Left forelimb (tissue), 1 donor: ENCODE results near the gene TOM1L2.
"Not testable (repeated sequence)": the region's sequence is repeated elsewhere in the genome, so short reads cannot be mapped to it uniquely, and the experiment has no call there.

ENCODE experiments used
- DNase-seq: peaks from one replicate; pipeline ENCODE4 v3.0.0-alpha.2; 2018; ENCODE audit warnings: low spot score

Gene TOM1L2

GRCh38 chr17:17972126-17972951 is at the start of gene TOM1L2, which contains the start of gene DRC3:
Gene TOM1L2 (minus strand): TSS chr17:17972400. CDS start chr17:17972313, 87 bp downstream.
Gene DRC3 (plus strand): TSS chr17:17972862. CDS start chr17:17977599, 4,737 bp downstream.
- peak; percentile 100 for DNase-seq

- no peak for DNase-seq
These were observed 49.2 kb upstream of the TOM1L2 start for GRCh38 chr17:18021372-18021771.

GRCh38 chr17:18020971-18021370 is 48.8 kb upstream of the TOM1L2 start:
- DNase-seq = no peak

GRCh38 chr17:18019838-18020154 is 47.6 kb upstream of the TOM1L2 start:
- no peak for DNase-seq

- no peak for DNase-seq
These were observed 46.3 kb upstream of the TOM1L2 start for GRCh38 chr17:18018411-18018921.

GRCh38 chr17:18017958-18018357 is 45.8 kb upstream of the TOM1L2 start:
- DNase-seq = no peak

- DNase-seq = no peak
These were observed 44.2 kb upstream of the TOM1L2 start for GRCh38 chr17:18016426-18016825.

GRCh38 chr17:18015593-18015992 is 43.4 kb upstream of the TOM1L2 start:
- DNase-seq = no peak

- no peak for DNase-seq
These were observed 41.8 kb upstream of the TOM1L2 start for GRCh38 chr17:18014006-18014405.

- DNase-seq = no peak
These were observed 39.1 kb upstream of the TOM1L2 start for GRCh38 chr17:18011286-18011685.

GRCh38 chr17:18009609-18010420 is 37.6 kb upstream of the TOM1L2 start:
- DNase-seq = no peak

- no peak for DNase-seq
These were observed 36.5 kb upstream of the TOM1L2 start for GRCh38 chr17:18008496-18009268.

GRCh38 chr17:18006495-18007239 is 34.5 kb upstream of the TOM1L2 start:
- no peak for DNase-seq

GRCh38 chr17:18005496-18005895 is 33.3 kb upstream of the TOM1L2 start:
- DNase-seq = no peak

GRCh38 chr17:18004884-18005305 is 32.7 kb upstream of the TOM1L2 start:
- no peak for DNase-seq

- no peak for DNase-seq
These were observed 32.1 kb upstream of the TOM1L2 start for GRCh38 chr17:18004345-18004744.

- DNase-seq = no peak
These were observed 30.0 kb upstream of the TOM1L2 start for GRCh38 chr17:18002171-18002570.

GRCh38 chr17:18000030-18000408 is 27.8 kb upstream of the TOM1L2 start:
- no peak for DNase-seq

GRCh38 chr17:17999364-18000029 is 27.3 kb upstream of the TOM1L2 start:
- no peak for DNase-seq

- DNase-seq = no peak
These were observed 26.7 kb upstream of the TOM1L2 start for GRCh38 chr17:17998934-17999333.

GRCh38 chr17:17995887-17996286 is 23.7 kb upstream of the TOM1L2 start:
- not testable (repeated sequence) for DNase-seq
